GM21381 (cell line): Measurements from ENCODE around the gene HHATL.

Experiments
- ATAC-seq: cut with Tn5 transposase; IDR thresholded peaks from one replicate; pipeline ENCODE4 v1.9.1; 2021; ENCODE audit warnings: mild to moderate bottlenecking, moderate library complexity; ENCODE audit not compliant: unreplicated experiment

The HHATL gene

DNA sequence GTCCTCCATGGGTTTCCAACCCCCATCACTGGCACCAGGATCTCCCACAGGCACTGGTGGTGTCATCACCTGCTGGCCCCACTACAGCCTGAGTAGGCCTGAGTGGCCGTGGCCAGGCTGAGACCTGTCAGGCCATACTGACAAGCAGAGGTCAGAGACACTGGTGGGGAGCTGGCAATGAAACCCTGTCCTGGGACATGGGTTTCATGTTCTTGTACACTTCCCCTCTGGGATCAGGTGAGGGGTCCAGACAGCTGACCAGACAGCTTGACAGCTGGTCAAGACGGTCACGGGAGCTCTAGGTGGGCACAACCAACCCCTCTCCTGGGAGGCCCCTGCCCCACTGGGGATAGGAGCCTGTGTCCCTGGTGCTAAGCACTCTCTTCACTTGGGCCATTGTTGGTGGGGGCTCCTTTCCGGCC, 36.0 kb downstream of the HHATL start:
- ATAC-seq: no peak

DNA sequence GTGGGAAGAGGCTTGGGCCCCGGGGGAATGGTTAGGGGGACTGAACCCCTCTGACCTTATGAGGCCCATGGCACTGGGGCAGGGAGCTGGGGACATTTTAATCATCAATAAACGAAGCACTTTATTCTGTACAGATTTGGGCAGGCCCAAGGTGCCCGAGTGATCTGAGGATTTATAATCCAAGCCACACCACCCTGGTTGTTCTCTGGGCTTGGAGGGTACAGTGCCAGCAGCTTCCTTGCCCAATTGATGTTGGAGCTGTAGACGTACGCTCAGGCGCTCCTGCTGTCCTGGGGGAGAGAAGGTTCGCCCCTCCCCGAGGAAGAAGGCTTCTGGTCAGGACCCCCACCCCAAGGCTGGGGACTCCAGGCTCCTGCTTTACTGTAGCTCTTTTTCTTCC, 36.6 kb downstream of the HHATL start:
- no peak for ATAC-seq

DNA sequence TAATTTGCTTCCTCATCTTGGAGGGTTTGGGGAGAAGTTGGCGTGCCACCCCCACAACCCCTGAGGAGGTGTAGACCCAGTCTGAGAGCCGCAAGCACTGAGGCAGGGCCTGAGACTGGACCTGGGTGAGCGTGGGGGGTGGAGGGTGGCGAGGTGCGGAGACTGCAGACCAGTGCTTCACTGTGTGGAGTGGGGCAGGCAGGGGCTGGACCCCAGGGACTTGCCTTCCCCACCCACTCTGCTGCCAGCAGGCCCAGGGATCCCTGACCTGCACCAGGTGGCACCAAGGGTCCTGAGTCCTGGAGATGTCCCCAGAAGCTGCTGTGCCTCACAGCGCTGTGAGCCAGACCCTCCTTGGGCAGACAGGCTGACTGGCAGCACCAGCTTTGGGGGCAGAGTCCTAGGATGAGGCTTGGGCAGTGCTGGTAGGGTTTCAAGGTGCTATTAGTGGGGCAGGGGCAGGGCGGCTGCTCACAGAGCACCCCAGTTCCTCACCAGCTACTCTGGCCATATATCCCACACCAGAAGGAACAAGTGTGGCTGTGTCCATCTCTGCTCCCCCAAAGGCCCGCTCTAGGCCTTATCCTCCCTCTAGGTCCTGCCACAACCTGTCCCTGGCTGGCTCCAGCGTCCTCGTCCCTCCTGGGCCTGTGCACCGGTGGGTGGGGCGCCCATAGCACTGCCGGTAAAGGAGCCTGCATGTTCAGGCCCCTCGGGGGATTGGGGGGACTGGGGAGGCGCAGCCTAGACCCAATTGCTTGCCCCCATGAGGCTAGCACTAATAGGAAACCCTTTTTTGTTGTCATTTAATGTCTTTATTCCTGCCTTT, 37.3 kb downstream of the HHATL start:
- ATAC-seq: no peak

DNA sequence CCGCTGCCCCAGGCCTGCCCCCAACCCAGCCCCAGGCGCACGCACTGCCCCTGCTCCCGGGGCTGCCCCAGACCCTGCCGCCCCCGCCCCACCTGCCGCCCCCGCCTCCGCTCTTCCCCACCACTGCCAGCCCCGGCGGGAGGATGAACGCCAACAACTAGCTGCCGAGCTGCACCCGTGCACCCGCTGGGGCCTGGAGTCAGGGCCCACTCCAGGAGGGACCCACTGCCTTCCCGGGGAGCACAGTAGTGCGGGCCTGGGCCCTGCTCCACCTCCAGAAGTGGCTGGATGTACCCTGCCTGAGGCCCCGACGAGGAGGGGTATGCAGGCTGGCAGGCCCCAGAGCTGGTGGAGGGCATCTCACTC, 38.2 kb downstream of the HHATL start:
- ATAC-seq: no peak

DNA sequence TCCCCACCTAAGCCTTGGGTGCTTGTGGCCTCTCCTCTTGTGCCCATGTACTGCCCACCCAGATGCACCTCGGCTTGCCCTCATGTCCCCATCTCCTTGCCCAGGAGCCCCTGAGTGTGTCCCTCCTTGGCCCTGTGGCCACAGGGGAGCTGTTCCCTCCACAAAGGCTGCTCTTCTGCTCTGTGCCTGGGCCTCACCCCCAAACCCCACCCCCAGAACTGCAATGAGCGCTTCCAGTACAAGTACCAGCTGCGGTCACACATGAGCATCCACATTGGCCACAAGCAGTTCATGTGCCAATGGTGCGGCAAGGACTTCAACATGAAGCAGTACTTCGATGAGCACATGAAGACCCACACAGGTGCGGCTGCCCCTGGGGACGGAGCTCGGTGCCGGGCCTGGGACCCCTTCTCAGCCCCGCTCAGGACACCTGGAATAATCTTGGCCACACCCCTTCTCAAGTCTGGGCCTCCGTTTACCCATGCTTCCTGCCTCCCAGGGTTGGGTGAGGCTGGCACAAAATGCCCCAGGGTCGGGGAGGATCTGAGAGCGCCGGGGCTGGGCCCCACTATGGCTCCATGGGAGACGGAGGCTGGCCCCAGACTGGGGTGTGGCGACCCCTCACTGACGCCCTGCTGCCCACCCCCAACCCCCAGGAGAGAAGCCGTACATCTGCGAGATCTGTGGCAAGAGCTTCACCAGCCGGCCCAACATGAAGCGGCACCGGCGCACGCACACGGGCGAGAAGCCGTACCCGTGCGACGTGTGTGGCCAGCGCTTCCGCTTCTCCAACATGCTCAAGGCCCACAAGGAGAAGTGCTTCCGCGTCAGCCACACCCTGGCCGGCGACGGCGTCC, 38.8 kb downstream of the HHATL start:
- no peak for ATAC-seq

DNA sequence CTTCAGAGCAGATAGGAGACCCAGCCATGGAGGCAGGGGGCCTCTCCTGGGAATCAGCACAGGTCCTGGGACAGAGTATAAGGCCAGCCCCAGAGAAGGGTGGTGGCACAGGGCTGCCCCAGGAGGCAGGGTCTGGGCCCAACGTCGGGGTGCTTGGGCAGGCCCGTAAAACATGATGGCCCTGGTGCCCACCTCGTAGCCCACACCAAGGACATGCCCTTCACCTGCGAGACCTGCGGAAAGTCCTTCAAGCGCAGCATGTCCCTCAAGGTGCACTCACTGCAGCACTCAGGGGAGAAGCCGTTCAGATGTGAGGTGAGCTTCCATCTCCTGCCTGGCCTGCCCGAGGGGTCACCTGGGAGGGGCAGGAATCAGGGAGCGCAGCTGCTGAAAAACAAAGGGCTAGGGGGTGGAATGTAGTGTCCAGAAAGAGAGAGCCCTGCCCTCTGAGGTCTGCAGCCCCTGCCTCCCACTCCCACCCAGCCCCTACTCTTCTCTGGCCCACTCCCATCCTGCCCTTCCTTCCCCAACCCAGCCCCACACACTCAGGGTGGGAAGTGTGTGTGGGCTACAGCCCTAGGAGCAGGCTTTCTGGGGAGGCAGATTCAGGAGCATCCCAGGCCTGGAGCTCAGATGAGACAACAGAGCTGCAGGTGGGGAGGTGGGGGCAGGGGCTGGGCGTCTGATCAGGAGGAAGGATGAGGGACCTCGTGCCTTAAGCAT, 39.6 kb downstream of the HHATL start:
- no peak for ATAC-seq

DNA sequence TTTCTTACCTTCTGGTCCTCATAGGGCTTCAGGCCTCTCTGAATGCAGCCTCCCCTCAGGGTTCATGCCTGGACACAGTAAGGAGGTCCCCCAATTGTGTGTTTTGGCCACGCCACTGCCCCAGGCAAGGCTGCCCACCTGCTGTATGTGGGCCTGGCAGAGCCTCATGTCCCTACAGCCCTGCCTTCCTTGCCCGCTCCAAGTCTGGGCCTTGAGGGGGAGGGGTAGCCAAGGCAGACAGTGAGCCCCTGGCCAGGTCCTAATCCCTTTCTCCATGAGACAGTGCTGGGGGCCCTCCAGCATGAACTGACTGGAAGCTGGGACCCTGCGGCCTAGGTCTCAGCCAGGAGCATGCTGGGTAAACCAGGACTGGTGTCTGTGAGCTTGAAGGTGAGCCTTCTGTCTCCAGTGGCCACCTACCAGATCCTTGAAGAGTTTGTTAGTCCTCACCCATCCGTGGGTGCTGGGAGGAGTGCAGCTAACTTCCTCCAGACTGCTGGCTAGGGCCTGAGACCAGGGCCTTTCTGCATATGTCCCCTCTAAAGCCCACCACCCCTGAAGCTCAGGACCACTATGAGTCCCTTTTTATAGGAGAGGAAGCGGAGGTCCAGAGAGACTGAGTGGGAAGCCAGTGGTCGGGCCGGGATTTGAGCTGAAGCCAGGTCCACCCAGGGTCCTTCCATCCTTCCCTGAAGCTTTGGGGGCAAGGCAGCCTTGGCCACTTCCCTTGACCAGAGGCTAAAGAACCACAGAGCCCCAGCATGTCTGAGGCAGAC, 40.4 kb downstream of the HHATL start:
- no peak for ATAC-seq

DNA sequence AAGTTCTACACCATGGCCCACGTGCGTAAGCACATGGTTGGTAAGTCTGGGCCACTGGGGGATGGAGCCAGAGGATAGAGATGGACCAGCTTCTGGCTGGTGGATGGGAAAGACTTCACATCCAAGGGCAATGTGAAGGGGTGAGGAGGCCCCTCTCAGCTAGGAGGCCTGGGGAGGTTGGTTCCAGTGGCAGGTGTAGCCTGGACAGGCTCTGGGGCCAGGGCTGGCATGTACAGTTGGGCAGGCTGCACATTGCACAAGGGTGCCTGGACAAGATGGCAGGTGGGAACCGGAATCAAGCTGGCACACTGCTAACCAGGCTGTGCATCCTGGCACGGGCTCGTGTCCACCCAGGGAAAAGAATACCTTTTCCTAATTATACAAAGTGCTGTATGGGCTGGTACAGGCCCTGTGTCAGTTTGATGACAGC, 41.0 kb downstream of the HHATL start:
- no peak for ATAC-seq

DNA sequence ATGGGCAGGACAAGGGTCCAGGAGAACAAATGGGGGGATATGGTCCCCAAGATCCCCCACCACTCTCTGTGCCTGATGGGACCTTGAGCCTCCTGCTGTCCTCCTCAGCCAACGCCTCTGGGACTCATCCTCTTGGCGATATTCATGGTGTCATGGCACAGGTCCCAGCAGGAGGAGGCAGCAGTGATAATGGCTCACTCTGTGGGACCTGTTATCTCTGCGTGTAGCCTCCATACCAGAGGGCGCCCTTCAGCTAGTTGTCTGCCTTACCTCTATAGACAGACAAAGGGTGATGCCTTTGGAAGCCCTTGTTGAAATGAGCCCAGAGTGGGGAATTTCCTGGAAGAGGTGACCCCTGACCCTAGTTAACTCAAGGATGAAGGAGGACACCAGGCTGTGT, 41.7 kb downstream of the HHATL start:
- no peak for ATAC-seq

DNA sequence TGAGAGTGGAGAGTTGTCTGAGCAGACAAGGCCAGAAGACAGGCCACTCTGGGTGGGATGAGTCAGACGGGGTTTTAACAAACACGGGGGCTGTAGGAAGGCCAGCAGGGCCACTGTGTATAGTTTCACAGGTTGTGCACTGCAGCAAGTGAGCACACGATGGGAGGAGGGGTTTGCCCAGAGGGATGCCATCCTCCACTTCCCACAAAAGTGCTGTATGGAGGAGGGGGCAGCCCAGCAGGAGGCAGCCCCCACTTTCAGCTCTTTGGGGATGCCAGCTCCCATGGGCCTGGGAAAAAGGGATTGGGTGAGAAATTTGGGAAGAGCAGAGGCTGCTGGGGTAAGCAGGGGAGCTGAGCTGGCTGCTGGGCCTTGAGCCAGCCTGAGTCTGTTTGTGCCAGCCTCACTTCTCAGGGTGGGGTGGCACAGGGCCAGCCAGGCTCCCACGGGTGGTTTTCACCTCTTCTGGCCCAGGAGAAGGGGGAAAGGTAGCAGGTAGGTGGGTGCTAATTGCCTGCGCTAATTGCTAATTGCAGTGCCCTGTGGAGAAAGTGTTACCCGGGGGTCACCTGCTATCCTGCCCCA, 42.4 kb downstream of the HHATL start:
- ATAC-seq: no peak

DNA sequence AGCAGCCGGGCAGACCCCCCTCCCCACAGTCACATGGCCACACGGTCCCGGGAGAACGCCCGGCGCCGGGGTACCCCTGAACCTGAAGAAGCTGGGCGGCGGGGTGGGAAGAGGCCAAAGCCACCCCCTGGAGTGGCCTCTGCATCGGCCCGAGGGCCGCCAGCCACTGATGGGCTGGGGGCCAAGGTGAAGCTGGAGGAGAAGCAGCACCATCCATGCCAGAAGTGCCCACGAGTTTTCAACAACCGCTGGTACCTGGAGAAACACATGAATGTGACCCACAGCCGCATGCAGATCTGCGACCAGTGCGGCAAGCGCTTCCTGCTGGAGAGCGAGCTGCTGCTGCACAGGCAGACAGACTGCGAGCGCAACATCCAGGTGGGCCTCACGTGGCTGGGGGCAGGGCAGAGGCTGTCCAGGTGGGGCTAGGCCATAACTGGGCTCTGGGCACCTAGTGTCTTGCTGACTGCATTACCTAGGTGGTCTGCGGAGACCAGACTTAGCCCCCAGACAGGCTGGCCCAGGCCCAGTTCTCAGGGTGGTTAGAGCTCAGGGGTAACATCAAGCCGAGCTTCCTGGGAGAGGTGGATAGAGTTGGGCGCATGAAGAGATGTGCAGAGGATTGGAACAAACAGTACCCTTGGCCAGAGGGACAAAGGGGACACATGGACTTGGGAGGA, 43.0 kb downstream of the HHATL start:
- ATAC-seq: no peak

DNA sequence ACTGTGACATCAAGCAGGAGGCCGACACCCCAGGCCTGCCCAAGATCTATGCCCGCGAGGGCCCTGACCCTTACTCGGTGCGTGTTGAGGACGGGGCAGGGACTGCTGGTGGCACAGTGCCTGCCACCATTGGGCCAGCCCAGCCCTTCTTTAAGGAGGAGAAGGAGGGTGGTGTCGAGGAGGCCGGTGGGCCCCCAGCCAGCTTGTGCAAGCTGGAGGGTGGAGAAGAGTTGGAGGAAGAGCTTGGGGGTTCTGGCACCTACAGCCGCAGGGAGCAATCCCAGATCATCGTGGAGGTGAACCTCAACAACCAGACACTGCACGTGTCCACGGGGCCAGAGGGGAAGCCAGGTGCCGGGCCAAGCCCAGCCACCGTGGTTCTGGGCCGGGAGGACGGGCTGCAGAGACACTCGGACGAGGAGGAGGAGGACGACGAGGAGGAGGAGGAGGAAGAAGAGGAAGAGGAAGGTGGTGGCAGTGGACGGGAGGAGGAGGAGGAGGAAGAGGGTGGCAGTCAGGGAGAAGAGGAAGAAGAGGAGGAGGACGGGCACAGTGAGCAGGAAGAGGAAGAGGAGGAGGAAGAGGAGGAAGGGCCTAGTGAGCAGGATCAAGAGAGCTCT, 43.7 kb downstream of the HHATL start:
- no peak for ATAC-seq

DNA sequence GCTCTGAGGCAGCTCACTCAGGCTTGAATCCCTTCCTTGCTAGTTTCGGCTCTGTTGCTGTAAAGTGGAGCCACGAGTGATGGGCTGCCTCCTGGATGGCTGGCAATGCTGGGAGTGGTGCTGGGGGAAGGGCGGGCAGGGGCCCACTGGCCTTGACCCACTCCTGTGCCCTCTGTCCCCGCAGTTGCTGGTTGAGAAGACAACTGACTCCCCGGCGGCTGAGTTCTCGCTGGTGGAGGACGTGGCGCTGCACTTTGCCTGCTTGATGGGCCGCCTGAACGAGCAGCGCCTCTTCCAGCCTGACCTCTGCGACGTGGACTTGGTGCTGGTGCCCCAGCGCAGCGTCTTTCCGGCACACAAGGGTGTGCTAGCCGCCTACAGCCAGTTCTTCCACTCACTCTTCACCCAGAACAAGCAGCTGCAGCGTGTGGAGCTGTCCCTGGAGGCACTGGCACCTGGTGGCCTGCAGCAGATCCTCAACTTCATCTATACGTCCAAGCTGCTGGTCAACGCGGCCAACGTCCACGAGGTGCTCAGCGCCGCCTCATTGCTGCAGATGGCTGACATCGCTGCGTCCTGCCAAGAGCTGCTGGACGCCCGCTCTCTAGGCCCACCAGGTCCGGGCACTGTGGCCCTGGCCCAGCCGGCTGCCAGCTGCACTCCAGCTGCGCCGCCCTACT, 44.4 kb downstream of the HHATL start:
- ATAC-seq: no peak

DNA sequence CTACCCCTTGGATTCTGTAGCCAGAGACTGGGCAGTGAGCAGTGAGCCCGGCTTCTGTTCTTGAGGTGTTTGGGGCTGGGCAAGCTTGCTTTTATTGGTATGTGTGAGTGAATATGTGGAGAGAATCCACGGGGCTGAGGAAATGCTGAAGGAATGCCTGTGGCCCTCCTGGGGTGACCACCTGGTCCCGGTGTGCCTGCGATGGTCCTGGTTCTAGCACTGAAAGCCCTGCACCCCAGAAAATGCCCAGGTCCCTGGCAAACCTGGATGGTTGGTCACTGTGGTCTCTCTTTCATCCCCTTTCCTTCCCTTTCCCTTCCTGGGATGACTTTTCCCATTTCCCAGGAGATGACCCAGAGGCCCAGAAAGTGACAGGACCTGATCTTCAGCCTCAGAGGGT, 44.9 kb downstream of the HHATL start:
- no peak for ATAC-seq

DNA sequence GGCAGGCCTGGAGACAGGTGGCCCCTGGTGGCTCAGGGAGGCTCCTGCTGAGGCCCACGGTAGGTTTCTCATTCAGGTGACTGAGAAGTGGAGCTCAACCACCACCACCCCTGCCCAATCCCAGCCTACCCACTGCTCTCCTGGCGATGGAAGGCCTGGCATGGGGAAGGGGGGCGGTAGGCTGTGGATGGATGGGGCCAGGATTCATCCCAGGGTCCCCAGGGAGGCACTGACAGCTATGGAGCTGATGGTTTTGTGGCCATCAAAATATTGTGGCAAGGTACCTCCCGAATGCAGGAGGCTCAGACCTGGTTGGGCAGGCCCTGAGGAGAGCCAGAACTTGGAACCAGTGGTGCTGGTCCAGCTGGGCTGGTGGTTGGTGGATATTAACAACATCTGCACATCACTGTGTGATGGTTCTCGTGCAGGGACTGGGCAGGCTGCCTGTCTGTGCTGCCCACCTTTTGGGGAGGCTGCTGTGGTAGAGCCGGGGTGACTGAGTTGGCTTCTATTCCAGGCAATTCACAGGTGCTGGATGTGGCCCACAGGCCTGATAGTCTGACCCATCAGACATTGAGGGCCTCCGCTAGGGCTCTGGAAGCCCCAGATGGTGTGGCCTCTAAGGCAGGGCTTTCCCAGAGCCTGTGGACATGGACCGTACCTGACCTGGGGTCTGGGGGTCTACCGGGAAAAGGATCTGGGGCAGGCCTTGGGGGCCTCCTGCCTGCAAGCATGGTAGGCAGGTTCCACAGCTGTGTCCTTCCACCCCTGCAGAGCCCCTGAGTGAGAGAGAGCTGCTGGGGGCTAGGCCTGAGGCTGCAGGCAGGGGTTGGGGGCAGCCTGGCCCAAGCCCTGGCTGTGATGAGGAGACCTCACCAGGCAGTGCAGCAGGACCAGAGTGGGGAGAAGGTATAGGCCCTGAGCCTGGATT, 45.7 kb downstream of the HHATL start:
- ATAC-seq: no peak

DNA sequence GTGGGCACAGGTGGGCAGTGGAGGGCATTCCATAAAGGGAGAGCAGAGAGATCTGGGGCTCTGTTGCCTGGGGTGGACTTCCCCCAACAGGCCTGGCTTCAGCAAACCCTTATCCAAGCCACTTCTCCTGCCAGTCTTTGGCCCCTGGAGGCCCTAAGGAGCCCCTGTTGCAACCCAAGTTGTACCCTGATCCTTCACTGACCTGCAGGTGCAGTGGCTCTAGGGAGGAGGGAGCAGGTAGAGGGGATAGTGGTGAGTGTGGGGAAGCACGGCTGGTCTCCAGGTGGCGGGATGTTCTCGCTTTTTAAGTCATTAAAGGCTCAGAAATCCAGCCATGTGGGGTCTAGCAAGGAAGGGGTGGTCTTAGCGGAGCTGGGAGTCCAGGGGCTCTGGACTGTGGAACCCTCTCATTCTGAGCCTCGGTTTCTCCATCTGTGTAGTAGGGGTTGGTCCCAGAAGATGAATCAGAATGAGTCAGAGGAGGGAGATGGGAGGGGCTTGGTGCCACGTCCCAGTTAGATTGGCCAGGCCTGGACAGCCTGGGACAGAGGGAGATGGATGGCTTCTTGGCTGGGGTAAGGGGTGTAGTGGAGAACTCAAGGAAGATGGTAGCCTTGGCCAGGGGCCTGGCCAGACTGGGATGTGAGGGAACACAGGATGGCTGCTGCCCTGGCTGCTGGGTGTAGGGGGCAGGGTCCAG, 46.5 kb downstream of the HHATL start:
- ATAC-seq: no peak

DNA sequence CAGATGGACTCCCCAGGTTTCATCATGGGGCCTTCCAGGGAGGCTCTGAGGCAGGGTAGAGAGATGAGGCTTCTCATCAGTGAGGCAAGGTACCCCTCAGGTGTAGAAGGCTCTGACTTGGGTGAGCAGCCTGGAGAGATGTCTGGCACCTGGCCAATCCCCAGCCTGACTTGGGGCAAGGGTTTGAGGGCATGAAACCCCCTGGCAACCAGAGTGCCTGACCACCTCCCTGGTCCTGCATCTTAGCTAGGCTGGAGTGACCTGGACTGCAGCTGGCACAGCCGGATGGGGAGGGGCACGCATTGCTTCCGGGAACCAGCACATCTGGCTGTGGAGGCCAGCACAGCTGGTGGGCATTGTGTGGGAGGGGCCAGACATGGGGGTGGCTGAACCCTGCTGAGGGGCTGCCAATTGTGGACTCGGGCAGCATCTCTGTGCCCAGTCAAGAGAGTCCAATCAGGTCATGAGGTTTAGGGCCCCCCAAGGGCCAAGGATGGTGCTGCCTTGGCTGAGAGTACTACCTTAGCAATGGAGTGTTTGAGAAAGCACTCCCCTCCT, 47.2 kb downstream of the HHATL start:
- no peak for ATAC-seq
